B cell (primary cell): ENCODE data around the gene CLEC10A. TPM values are rescaled to one million over a fixed set of nuclear protein-coding genes. Genes with fewer than 3 reads are reported as not detected.

Experiments
- ATAC-seq: fragments of 200-7000 bp; cut with Tn5 transposase; one replicate; pipeline ENCODE4 v1.10.0; 2021; ENCODE audit warnings: low read depth, mild to moderate bottlenecking, moderate number of reproducible peaks, moderate library complexity
- CTCF ChIA-PET: fragments of 350-600 bp; sonication (Branson Sonifier 250); formaldehyde crosslinking; loops from one replicate; lab custom pipeline; 2021; ENCODE audit warnings: antibody characterized with exemption, inconsistent platforms; lab: Charles Lee
- POLR2A ChIA-PET: fragments of 350-600 bp; sonication (Branson Sonifier 250); formaldehyde crosslinking; loops from one replicate; lab custom pipeline; 2021; ENCODE audit warnings: antibody characterized with exemption; lab: Charles Lee
- DNase-seq: peaks from one replicate; pipeline ENCODE4 v3.0.0; 2013
- H2AFZ ChIP-seq: 2 replicates; pipeline ENCODE4 v1.6.1; 2012; ENCODE audit warnings: mild to moderate bottlenecking, low read depth, low read length; ENCODE audit not compliant: insufficient read depth, poor library complexity, severe bottlenecking
- H3K27ac ChIP-seq, 2 donors: 1 replicate in 1 of 2; 2 replicates in 1 of 2; pipeline ENCODE4 v1.5.1; 2012 to 2013; ENCODE audit warnings: low read length in 2 of 2, mild to moderate bottlenecking in 2 of 2, moderate library complexity in 1 of 2
- H3K27me3 ChIP-seq, 4 experiments: fragments of 200-600 bp in 1 of 4; sonication (generic) in 1 of 4; replicated peaks in 1 of 4; 1 replicate in 2 of 4; 2 replicates in 2 of 4; pipeline versions ENCODE4 v1.6.1 to v1.7.0; 2013 to 2016; ENCODE audit warnings: low read length in 3 of 4, mild to moderate bottlenecking in 2 of 4, mixed read lengths in 1 of 4, moderate library complexity in 1 of 4; ENCODE audit not compliant: insufficient read depth in 4 of 4, control insufficient read depth in 3 of 4; ENCODE audit errors: control extremely low read depth in 1 of 4
- H3K36me3 ChIP-seq, 2 experiments: replicated peaks in 1 of 2; 1 replicate in 1 of 2; 2 replicates in 1 of 2; pipeline versions ENCODE4 v1.6.1 to v1.7.1; 2013; ENCODE audit warnings: low read length in 1 of 2; ENCODE audit not compliant: insufficient read depth in 2 of 2, control insufficient read depth in 1 of 2; ENCODE audit errors: control extremely low read depth in 1 of 2, extremely low read depth in 1 of 2
- H3K4me1 ChIP-seq, 2 donors: fragments of 200-600 bp in 1 of 2; sonication (generic) in 1 of 2; 1 replicate in 1 of 2; 2 replicates in 1 of 2; pipeline versions ENCODE4 v1.5.1 to v1.6.1; 2013 to 2017; ENCODE audit warnings: low read length in 2 of 2; ENCODE audit not compliant: control insufficient read depth in 2 of 2, insufficient read depth in 2 of 2
- H3K4me2 ChIP-seq: replicated peaks from 2 replicates; pipeline ENCODE3; 2012; ENCODE audit warnings: mild to moderate bottlenecking, low read depth, low read length; ENCODE audit not compliant: poor library complexity, severe bottlenecking
- H3K4me3 ChIP-seq, 5 experiments: fragments of 200-600 bp in 1 of 5; sonication (generic) in 1 of 5; 1 replicate in 3 of 5; 2 replicates in 2 of 5; pipeline versions ENCODE4 v1.5.1 to v1.7.0; 2011 to 2016; ENCODE audit warnings: low read length in 4 of 5, mild to moderate bottlenecking in 4 of 5, low read depth in 2 of 5, control low read depth in 1 of 5, moderate library complexity in 1 of 5; ENCODE audit not compliant: insufficient read depth in 1 of 5; ENCODE audit errors: control extremely low read depth in 1 of 5, extremely low read depth in 1 of 5
- H3K79me2 ChIP-seq: fragments of 200-600 bp; sonication (generic); one replicate; pipeline ENCODE4 v1.6.0; 2016; ENCODE audit warnings: low read length; ENCODE audit not compliant: control insufficient read depth, insufficient read depth
- H3K9ac ChIP-seq: fragments of 200-600 bp; sonication (generic); 2 replicates; pipeline ENCODE4 v1.6.1; 2017; ENCODE audit warnings: mild to moderate bottlenecking, low read length, moderate library complexity
- H3K9me3 ChIP-seq, 3 donors: one replicate each; pipeline versions ENCODE4 v1.6.1 to v1.7.1; 2013; ENCODE audit warnings: low read length in 2 of 3; ENCODE audit not compliant: control insufficient read depth in 2 of 3, insufficient read depth in 1 of 3; ENCODE audit errors: control extremely low read depth in 1 of 3
- H4K20me1 ChIP-seq: 2 replicates; pipeline ENCODE4 v1.6.0; 2012; ENCODE audit warnings: mild to moderate bottlenecking, low read length; ENCODE audit not compliant: insufficient read depth, control insufficient read depth, poor library complexity, severe bottlenecking
- H3K27ac Mint-ChIP-seq: one replicate; pipeline ENCODE4 v1.8.0; 2021; ENCODE audit warnings: mixed read lengths
- H3K27me3 Mint-ChIP-seq: one replicate; pipeline ENCODE4 v1.8.0; 2021; ENCODE audit warnings: mixed read lengths
- H3K4me1 Mint-ChIP-seq: one replicate; pipeline ENCODE4 v1.8.0; 2021; ENCODE audit warnings: mixed read lengths
- H3K4me3 Mint-ChIP-seq: one replicate; pipeline ENCODE4 v1.8.0; 2021; ENCODE audit warnings: mixed read lengths
- H3K9me3 Mint-ChIP-seq: one replicate; pipeline ENCODE4 v1.8.0; 2022; ENCODE audit warnings: mixed read lengths; ENCODE audit not compliant: insufficient read depth
- CTCF ChIP-seq: fragments of 200-600 bp; IDR thresholded peaks from one replicate; pipeline ENCODE4 v1.8.0; 2022; ENCODE audit warnings: antibody characterized with exemption, mild to moderate bottlenecking
- EZH2 ChIP-seq: IDR thresholded peaks from 2 replicates; pipeline ENCODE4 v1.6.1; 2012; ENCODE audit warnings: borderline replicate concordance, low read depth, mild to moderate bottlenecking, moderate library complexity, low read length; ENCODE audit not compliant: insufficient read depth, poor library complexity, severe bottlenecking
- WGBS: methylation state at CpG from one replicate; pipeline ENCODE4 v1.1.5; 2013; ENCODE audit warnings: missing lambda C conversion rate; ENCODE audit not compliant: insufficient coverage; 5-methylcytosine and 5-hydroxymethylcytosine counted together
- intact Hi-C: fragments of 100-400 bp; cut with micrococcal nuclease; formaldehyde crosslinking; loops from one replicate; pipeline ENCODE4 v1.10.0; 2022
- polyA plus RNA-seq: library from polyadenylated mRNA; depleted of rRNA; stranded (reverse); fragments of >200 nt; gene quantifications from 2 replicates; pipeline ENCODE4 v1.2.3, GENCODE V29; 2012
- total RNA-seq, 2 donors: library from RNA; stranded (reverse); fragments of 120-200 nt in 1 of 2; gene quantifications; 1 replicate in 1 of 2; 2 replicates in 1 of 2; pipeline versions ENCODE4 v1.2.3 to v1.2.4, GENCODE V29; 2013 to 2022

CLEC10A gene
- total and polyA plus RNA-seq, 2 donors (not counting 1 experiment from before 2014, with no cell fraction given), result 0.15 TPM; not detected in 1

GRCh38 chr17:7026471-7027115 is 53.5 kb downstream of the CLEC10A start:
- Histone ChIP-seq H3K79me2 (peaks cover 5% of the 10 kb centered on the region), H3K9ac (no peak overlapping the region), H3K27ac (no peak overlapping the region), H3K9me3 (peaks cover 0 to 17% (median 0%) of the 10 kb centered on the region in 3 donors), H3K4me1 (peaks cover 31 to 35% of the 10 kb centered on the region in 2 donors), H3K4me2 (no peak overlapping the region), H3K36me3 (no peaks in the 10 kb centered on the region), H3K4me3 (no peak overlapping the region), H2AFZ (no peak overlapping the region), H4K20me1 (no peaks in the 10 kb centered on the region), H3K27me3 (no peaks in the 10 kb centered on the region)
- ChIA-PET POLR2A (interaction anchor here (0.6 kb wide), 1 partner anchor 227 kb away, joined by 7 read pairs; no protein-coding TSS in a partner anchor), CTCF (interaction anchor here (1.8 kb wide), 1 partner anchor 19 kb away, joined by 6 read pairs; no protein-coding TSS in a partner anchor)
- H3K27me3 Mint-ChIP-seq, result no peaks in the 10 kb centered on the region
- no peak for DNase-seq
- H3K4me3 Mint-ChIP-seq, result no peak overlapping the region
- TF ChIP-seq CTCF (no peak), EZH2 (no peak)
- H3K27ac Mint-ChIP-seq, result no peak overlapping the region
- no peak for ATAC-seq
- H3K9me3 Mint-ChIP-seq, result no peaks in the 10 kb centered on the region
- 95% methylated on average over 28 of the region's 29 CpGs for WGBS
- H3K4me1 Mint-ChIP-seq, result peaks cover 42% of the 10 kb centered on the region
- intact Hi-C loops, result no loop called here

- peaks cover 0 to 17% (median 0%) of the 10 kb centered on the region in 3 donors for H3K9me3 ChIP-seq
- H3K4me3 Mint-ChIP-seq, result no peak overlapping the region
- no peaks in the 10 kb centered on the region for H3K27me3 ChIP-seq
- H3K27ac ChIP-seq, result no peak overlapping the region
- peaks cover 43% of the 10 kb centered on the region for H3K4me1 Mint-ChIP-seq
- CTCF ChIA-PET, result interaction anchor here (0.5 to 7.2 kb wide), 9 partner anchors 9 to 555 kb away, joined by 3 to 66 read pairs (median 4); partner anchors contain the start of gene SLC16A13
- peaks cover 31 to 36% of the 10 kb centered on the region in 2 donors for H3K4me1 ChIP-seq
- no peaks in the 10 kb centered on the region for H3K79me2 ChIP-seq
- intact Hi-C loops, result no loop called here
- no peak overlapping the region for H2AFZ ChIP-seq
- 100% methylated on average over 1 of the region's 1 CpG for WGBS
- H4K20me1 ChIP-seq, result no peaks in the 10 kb centered on the region
- H3K36me3 ChIP-seq, result no peaks in the 10 kb centered on the region
- TF ChIP-seq CTCF (no peak), EZH2 (no peak)
- H3K27me3 Mint-ChIP-seq, result no peaks in the 10 kb centered on the region
- H3K9me3 Mint-ChIP-seq, result no peaks in the 10 kb centered on the region
- H3K27ac Mint-ChIP-seq, result no peak overlapping the region
- H3K4me3 ChIP-seq, result no peak overlapping the region
- H3K9ac ChIP-seq, result no peak overlapping the region
- ATAC-seq (no peak), DNase-seq (no peak)
- no peak overlapping the region for H3K4me2 ChIP-seq
- POLR2A ChIA-PET, result interaction anchor here (0.5 to 3.0 kb wide), 3 partner anchors 9 to 31 kb away, joined by 4 to 26 read pairs (median 6); partner anchors contain the start of gene SLC16A13
These were observed 54.8 kb downstream of the CLEC10A start for GRCh38 chr17:7025245-7025644.
